H1 (cell line): ENCODE results near the gene PLXNA4. TPM values are rescaled to one million over a fixed set of nuclear protein-coding genes. Genes with fewer than 3 reads are reported as not detected.
A peak's percentile ranks its signal among the peaks of the same experiment; 100 is the strongest.

Experiments used
- CTCF ChIA-PET: fragments of 300-600 bp; sonication (Branson Sonifier 250); formaldehyde crosslinking; loops from one replicate; lab custom pipeline; 2021; ENCODE audit not compliant: partially characterized antibody; lab: Charles Lee
- POLR2A ChIA-PET: fragments of 300-600 bp; sonication (Branson Sonifier 250); formaldehyde crosslinking; loops from one replicate; lab custom pipeline; 2021; ENCODE audit warnings: inconsistent platforms; ENCODE audit not compliant: partially characterized antibody; lab: Charles Lee
- DNase-seq, 2 experiments: peaks; one replicate each; pipeline versions ENCODE4 v3.0.0 to v3.0.0-alpha.2; 2010 to 2022; ENCODE audit warnings: low spot score in 2 of 2, low read depth in 1 of 2, mixed read lengths in 1 of 2
- FAIRE-seq: peaks from 2 replicates; lab custom pipeline; 2011; peaks lifted over from hg19 to GRCh38; lab: Jason Lieb, UNC
- H2AFZ ChIP-seq: 2 replicates; pipeline ENCODE4 v1.8.1; 2012; ENCODE audit warnings: low read length, inconsistent platforms
- H2AK5ac ChIP-seq: 2 replicates; pipeline ENCODE4 v1.6.1; 2013; ENCODE audit warnings: low read depth, low read length
- H2BK120ac ChIP-seq: replicated peaks from 2 replicates; pipeline ENCODE3; 2013; ENCODE audit warnings: low read depth, low read length, inconsistent platforms
- H2BK12ac ChIP-seq: 2 replicates; pipeline ENCODE4 v1.6.1; 2013; ENCODE audit warnings: low read depth, low read length
- H2BK15ac ChIP-seq: 2 replicates; pipeline ENCODE4 v1.6.1; 2013; ENCODE audit warnings: low read length
- H2BK20ac ChIP-seq: 2 replicates; pipeline ENCODE4 v1.6.1; 2013; ENCODE audit warnings: low read length
- H2BK5ac ChIP-seq: 2 replicates; pipeline ENCODE4 v1.6.1; 2013; ENCODE audit warnings: low read depth, low read length
- H3K14ac ChIP-seq: 2 replicates; pipeline ENCODE4 v1.6.1; 2013; ENCODE audit warnings: inconsistent platforms; ENCODE audit not compliant: insufficient read length
- H3K18ac ChIP-seq: 2 replicates; pipeline ENCODE4 v1.6.1; 2013; ENCODE audit warnings: low read length; ENCODE audit errors: extremely low read depth
- H3K23ac ChIP-seq: 2 replicates; pipeline ENCODE4 v1.6.1; 2013; ENCODE audit warnings: inconsistent platforms; ENCODE audit not compliant: insufficient read length
- H3K23me2 ChIP-seq: 2 replicates; pipeline ENCODE4 v1.6.1; 2013; ENCODE audit warnings: low read depth, low read length
- H3K27ac ChIP-seq: 2 replicates; pipeline ENCODE4 v1.6.1; 2011; ENCODE audit warnings: low read depth, low read length, inconsistent platforms
- H3K27me3 ChIP-seq, 4 experiments: replicated peaks in 1 of 4; 1 replicate in 1 of 4; 2 replicates in 3 of 4; pipeline versions ENCODE4 v1.6.1 to v1.8.1; 2011 to 2013; ENCODE audit warnings: low read length in 3 of 4, mild to moderate bottlenecking in 3 of 4, inconsistent platforms in 2 of 4, mixed read lengths in 2 of 4, moderate library complexity in 1 of 4; ENCODE audit not compliant: control insufficient read depth in 3 of 4, insufficient read depth in 3 of 4; ENCODE audit errors: extremely low read depth in 1 of 4
- H3K36me3 ChIP-seq, 4 experiments: 2 replicates each; pipeline versions ENCODE4 v1.6.1 to v1.8.1; 2011 to 2013; ENCODE audit warnings: mild to moderate bottlenecking in 4 of 4, low read length in 3 of 4, moderate library complexity in 2 of 4, control low read depth in 1 of 4, inconsistent platforms in 1 of 4; ENCODE audit not compliant: insufficient read depth in 4 of 4, control insufficient read depth in 2 of 4
- H3K4ac ChIP-seq: replicated peaks from 2 replicates; pipeline ENCODE3; 2013; ENCODE audit warnings: low read length, low read depth, mixed read lengths, inconsistent platforms; ENCODE audit not compliant: insufficient read length
- H3K4me1 ChIP-seq, 4 experiments: replicated peaks in 1 of 4; 1 replicate in 1 of 4; 2 replicates in 3 of 4; pipeline versions ENCODE4 v1.6.1 to v1.8.1; 2011 to 2013; ENCODE audit warnings: low read length in 3 of 4, inconsistent platforms in 2 of 4, mixed read lengths in 1 of 4; ENCODE audit not compliant: insufficient read depth in 4 of 4, control insufficient read depth in 3 of 4
- H3K4me2 ChIP-seq, 2 experiments: 2 replicates each; pipeline versions ENCODE4 v1.6.1 to v1.8.1; 2011 to 2013; ENCODE audit warnings: low read depth in 2 of 2, low read length in 2 of 2, control low read depth in 1 of 2, inconsistent platforms in 1 of 2, mild to moderate bottlenecking in 1 of 2; ENCODE audit not compliant: insufficient read depth in 1 of 2
- H3K4me3 ChIP-seq, 4 experiments: fragments of 200-600, 300-600 bp in 1 of 4; sonication (generic), shearing (Covaris generic), sonication (Bioruptor Twin) in 1 of 4; 2 replicates each; pipeline versions ENCODE4 v1.5.1 to v1.8.1; 2011 to 2016; ENCODE audit warnings: low read length in 4 of 4, low read depth in 3 of 4, control low read depth in 2 of 4, inconsistent platforms in 2 of 4, mild to moderate bottlenecking in 2 of 4, mixed read lengths in 1 of 4, moderate library complexity in 1 of 4; ENCODE audit not compliant: insufficient read depth in 2 of 4; ENCODE audit errors: extremely low read depth in 1 of 4
- H3K56ac ChIP-seq: replicated peaks from 2 replicates; pipeline ENCODE3; 2013; ENCODE audit warnings: low read depth, mild to moderate bottlenecking, mixed read lengths, low read length, inconsistent platforms; ENCODE audit not compliant: insufficient read length
- H3K79me1 ChIP-seq: 2 replicates; pipeline ENCODE4 v1.6.1; 2013; ENCODE audit warnings: low read depth, low read length, control low read depth
- H3K79me2 ChIP-seq, 2 experiments: 2 replicates each; pipeline versions ENCODE4 v1.6.1 to v1.8.1; 2012 to 2013; ENCODE audit warnings: low read length in 2 of 2, mild to moderate bottlenecking in 2 of 2, inconsistent platforms in 1 of 2; ENCODE audit not compliant: insufficient read depth in 2 of 2, control insufficient read depth in 1 of 2
- H3K9ac ChIP-seq, 4 experiments: replicated peaks in 1 of 4; 1 replicate in 1 of 4; 2 replicates in 3 of 4; pipeline versions ENCODE4 v1.6.1 to v1.8.1; 2011 to 2013; ENCODE audit warnings: low read depth in 3 of 4, low read length in 3 of 4, control low read depth in 2 of 4, mild to moderate bottlenecking in 2 of 4, moderate library complexity in 2 of 4, inconsistent platforms in 1 of 4; ENCODE audit errors: extremely low read depth in 1 of 4
- H3K9me3 ChIP-seq, 2 experiments: 2 replicates each; pipeline versions ENCODE4 v1.6.1 to v1.8.1; 2012 to 2013; ENCODE audit warnings: mild to moderate bottlenecking in 2 of 2, moderate library complexity in 2 of 2, control low read depth in 1 of 2, inconsistent platforms in 1 of 2, low read depth in 1 of 2, low read length in 1 of 2, mixed read lengths in 1 of 2; ENCODE audit not compliant: insufficient read depth in 2 of 2
- H4K20me1 ChIP-seq, 2 experiments: replicated peaks in 1 of 2; 2 replicates each; pipeline versions ENCODE3 to v1.8.1; 2011 to 2013; ENCODE audit warnings: inconsistent platforms in 2 of 2, low read length in 2 of 2, mild to moderate bottlenecking in 1 of 2; ENCODE audit not compliant: insufficient read depth in 2 of 2, control insufficient read depth in 1 of 2
- H4K5ac ChIP-seq: 2 replicates; pipeline ENCODE4 v1.6.1; 2013; ENCODE audit warnings: low read length, low read depth, mixed read lengths, inconsistent platforms; ENCODE audit not compliant: insufficient read length
- H4K8ac ChIP-seq: 2 replicates; pipeline ENCODE4 v1.8.0; 2013; ENCODE audit warnings: mild to moderate bottlenecking, moderate library complexity, low read length, inconsistent platforms; ENCODE audit not compliant: insufficient read depth; ENCODE audit errors: extremely low read depth
- H4K91ac ChIP-seq: replicated peaks from 2 replicates; pipeline ENCODE3; 2013; ENCODE audit warnings: low read length, mixed read lengths, inconsistent platforms; ENCODE audit not compliant: insufficient read length
- BACH1 ChIP-seq: IDR thresholded peaks from 2 replicates; pipeline ENCODE4 v1.6.1; 2012; ENCODE audit warnings: low read length, improper control_type of control experiment
- CEBPB ChIP-seq: IDR thresholded peaks from 2 replicates; pipeline ENCODE4 v1.6.1; 2012; ENCODE audit warnings: low read depth, low read length
- EZH2 ChIP-seq: fragments of 200-600 bp; sonication (generic); IDR thresholded peaks from 2 replicates; pipeline ENCODE4 v1.7.1; 2012; ENCODE audit warnings: low read depth, mild to moderate bottlenecking, moderate library complexity, low read length, inconsistent platforms; ENCODE audit not compliant: severe bottlenecking
- GABPA ChIP-seq: IDR thresholded peaks from 2 replicates; pipeline ENCODE4 v1.6.1; 2011; ENCODE audit warnings: mild to moderate bottlenecking, low read length, moderate library complexity, borderline replicate concordance; ENCODE audit not compliant: insufficient read depth
- NANOG ChIP-seq: IDR thresholded peaks from 2 replicates; pipeline ENCODE4 v1.6.1; 2011; ENCODE audit warnings: low read length, low read depth, mild to moderate bottlenecking, inconsistent platforms; ENCODE audit not compliant: insufficient read depth, poor library complexity, severe bottlenecking
- RXRA ChIP-seq: IDR thresholded peaks from 2 replicates; pipeline ENCODE4 v1.6.1; 2011; ENCODE audit warnings: low read depth, mild to moderate bottlenecking, low read length, moderate library complexity; ENCODE audit not compliant: insufficient read depth
- SIN3A ChIP-seq, 2 experiments: IDR thresholded peaks in 1 of 2; conservative IDR thresholded peaks in 1 of 2; 2 replicates each; pipeline ENCODE4 v1.6.1; 2011 to 2012; ENCODE audit warnings: low read length in 2 of 2, improper control_type of control experiment in 1 of 2, low read depth in 1 of 2, mild to moderate bottlenecking in 1 of 2
- SP1 ChIP-seq: IDR thresholded peaks from 2 replicates; pipeline ENCODE4 v1.6.1; 2011; ENCODE audit warnings: low read depth, low read length
- SP2 ChIP-seq: IDR thresholded peaks from 2 replicates; pipeline ENCODE4 v1.6.1; 2012; ENCODE audit warnings: mild to moderate bottlenecking, low read length, inconsistent platforms
- TBP ChIP-seq: IDR thresholded peaks from 2 replicates; pipeline ENCODE4 v1.6.1; 2011; ENCODE audit warnings: low read depth, low read length, improper control_type of control experiment
- WGBS, 2 experiments: shearing (Covaris generic) in 1 of 2; methylation state at CpG; one replicate each; pipeline versions ENCODE4 v1.1.6 to v1.1.7; 2013 to 2015; ENCODE audit warnings: low lambda C conversion rate in 2 of 2, mixed read lengths in 2 of 2, inconsistent platforms in 1 of 2, low coverage in 1 of 2, missing lambda C conversion rate in 1 of 2; ENCODE audit not compliant: insufficient replicate concordance in 2 of 2, insufficient coverage in 1 of 2, insufficient read length in 1 of 2; ENCODE audit errors: extremely low coverage in 1 of 2, missing lambda C conversion rate in 1 of 2; 5-methylcytosine and 5-hydroxymethylcytosine counted together
- polyA plus RNA-seq, 7 experiments: library from polyadenylated mRNA; depleted of rRNA in 3 of 7; stranded (reverse) in 5 of 7; unstranded in 2 of 7; fragments of >200 nt in 5 of 7; fragments of 200-250 nt in 2 of 7; gene quantifications; 1 replicate in 5 of 7; 2 replicates in 1 of 7; 4 replicates in 1 of 7; pipeline versions ENCODE4 v1.2.1 to v1.2.3, GENCODE V29; 2011 to 2013; ENCODE audit warnings: missing spikeins in 2 of 7, mixed read lengths in 2 of 7
- total RNA-seq: library from RNA; stranded (reverse); fragmentation: NEBNext Ultra II Directional; extraction: Animal tissue kit (Norgen Biotek cat#: 25700); gene quantifications from 2 replicates; pipeline ENCODE4 v1.2.1, GENCODE V29; 2021

Gene PLXNA4
- total and polyA plus RNA-seq, 2 of the 8 experiments (the other 6 are each of a cell fraction or from before 2014, with no cell fraction given), result 0.76 to 0.79 TPM

GRCh38 chr7:132179681-132180080, 396.6 kb downstream of the PLXNA4 start:
- no peak overlapping the region for H2AFZ ChIP-seq
- no peak overlapping the region for H3K27ac ChIP-seq
- H4K20me1 ChIP-seq, result peaks cover 0 to 7% of the 10 kb centered on the region in 2 experiments
- H2BK120ac ChIP-seq, result no peak overlapping the region
- H3K23me2 ChIP-seq, result peaks cover 6% of the 10 kb centered on the region
- no peak overlapping the region for H3K23ac ChIP-seq
- WGBS, 2 experiments, result 91% methylated on average over 20 of the region's 20 CpGs; no CpG with 5 or more reads in 1 of the 2 experiments
- H2BK20ac ChIP-seq, result no peak overlapping the region
- no peak overlapping the region for H4K91ac ChIP-seq
- no peak overlapping the region for H3K9ac ChIP-seq
- FAIRE-seq (no peak), DNase-seq (no peak)
- no peak overlapping the region for H3K4me2 ChIP-seq
- no peak overlapping the region for H4K8ac ChIP-seq
- no peak overlapping the region; the same call in 1 of the 2 replicates for H2BK5ac ChIP-seq
- no peak overlapping the region; the same call in 1 of the 2 replicates for H3K18ac ChIP-seq
- no peaks in the 10 kb centered on the region for H3K79me1 ChIP-seq
- peak overlapping the region; percentile 60; the same call in 1 of the 2 replicates for H2BK12ac ChIP-seq
- no peak overlapping the region for H2AK5ac ChIP-seq
- H3K4ac ChIP-seq, result no peak overlapping the region
- H3K56ac ChIP-seq, result no peak overlapping the region
- H3K4me3 ChIP-seq, result no peak overlapping the region
- H3K79me2 ChIP-seq, result no peaks in the 10 kb centered on the region
- H2BK15ac ChIP-seq, result peak overlapping the region; percentile 97; the same call in 1 of the 2 replicates
- no peak for TF ChIP-seq GABPA
- no peak for TF ChIP-seq SP2
- TF ChIP-seq EZH2, result no peak
- no peak for TF ChIP-seq SP1
- TF ChIP-seq TBP, result no peak
- TF ChIP-seq NANOG, result no peak
- no peak for TF ChIP-seq SIN3A (conservative IDR thresholded peaks at IDR 0.05 in 1 of 2, IDR thresholded peaks at IDR 0.05 in 1 of 2; ENCODE audit: low read depth in 1 of 2, low read length in 2 of 2)
- TF ChIP-seq RXRA, result no peak
- no peak for TF ChIP-seq CEBPB
- TF ChIP-seq BACH1, result no peak
- no peaks in the 10 kb centered on the region for H3K27me3 ChIP-seq
- H4K5ac ChIP-seq, result no peak overlapping the region
- CTCF ChIA-PET, result interaction anchor here (0.6 to 2.2 kb wide), 8 partner anchors 9 to 543 kb away, joined by 3 to 10 read pairs (median 3); no protein-coding TSS in a partner anchor
- POLR2A ChIA-PET, result interaction anchor here (1.2 to 1.6 kb wide), 2 partner anchors 9 to 12 kb away, joined by 3 read pairs; no protein-coding TSS in a partner anchor
- no peaks in the 10 kb centered on the region for H3K9me3 ChIP-seq
- peaks cover 3 to 9% (median 7%) of the 10 kb centered on the region in 4 experiments for H3K4me1 ChIP-seq
- H3K14ac ChIP-seq, result no peak overlapping the region
- H3K36me3 ChIP-seq, result no peaks in the 10 kb centered on the region; a peak in 1 of 8 replicates
